ENCODE measurements around the gene CDH4. TPM values are rescaled to one million over a fixed set of nuclear protein-coding genes. Genes with fewer than 3 reads are reported as not detected.

CDH4 gene
- total RNA-seq, 2 experiments from 2014 or later = not detected

GRCh38 chr20:61601853-61602252 lies 349.8 kb downstream of the CDH4 start:
- Histone ChIP-seq H3K27ac (ENCODE audit: low read depth, low read length, poor library complexity, severe bottlenecking) (no peak overlapping the region), H3K4me3 (ENCODE audit: low read depth, low read length, poor library complexity, severe bottlenecking) (no peak overlapping the region), H2AFZ (ENCODE audit: low read length) (no peak overlapping the region), H3K9me3 (ENCODE audit: low read length) (no peaks in the 10 kb centered on the region), H3K9me2 (ENCODE audit: insufficient read depth, low read length) (no peaks in the 10 kb centered on the region), H3K4me1 (ENCODE audit: insufficient read depth, low read length, poor library complexity, severe bottlenecking) (no peaks in the 10 kb centered on the region), H3K36me3 (ENCODE audit: insufficient read depth, low read length) (no peaks in the 10 kb centered on the region), H4K20me1 (ENCODE audit: insufficient read depth, low read length) (no peaks in the 10 kb centered on the region), H3K79me2 (ENCODE audit: insufficient read depth, low read depth, low read length) (no peaks in the 10 kb centered on the region), H3K4me2 (ENCODE audit: low read length) (no peak overlapping the region)
- ChIA-PET CTCF (ENCODE audit: unreplicated experiment) (no interaction called here), POLR2A (no interaction called here)
- intact Hi-C loops (cut with micrococcal nuclease; ENCODE audit: unreplicated experiment) = no loop called here
- TF ChIP-seq CTCF (conservative IDR thresholded peaks at IDR 0.05; ENCODE audit: low read length) (no peak), EZH2phosphoT487 (IDR thresholded peaks at IDR 0.05; ENCODE audit: borderline replicate concordance, low read depth, low read length) (no peak)
- no peak for DNase-seq (ENCODE audit: low spot score)
- BruUV-seq (replicated peaks) = no TSS peak

- BruUV-seq (replicated peaks) = no TSS peak
- TF ChIP-seq EZH2phosphoT487 (IDR thresholded peaks at IDR 0.05; ENCODE audit: borderline replicate concordance, low read depth, low read length) = no peak
- TF ChIP-seq CTCF (conservative IDR thresholded peaks at IDR 0.05; ENCODE audit: low read length) = no peak
- Histone ChIP-seq H3K27ac (ENCODE audit: low read depth, low read length, poor library complexity, severe bottlenecking) (no peak overlapping the region), H3K4me2 (ENCODE audit: low read length) (no peak overlapping the region), H3K9me2 (ENCODE audit: insufficient read depth, low read length) (no peaks in the 10 kb centered on the region), H3K9me3 (ENCODE audit: low read length) (no peaks in the 10 kb centered on the region), H3K79me2 (ENCODE audit: insufficient read depth, low read depth, low read length) (no peaks in the 10 kb centered on the region), H2AFZ (ENCODE audit: low read length) (no peak overlapping the region), H3K36me3 (ENCODE audit: insufficient read depth, low read length) (no peaks in the 10 kb centered on the region), H4K20me1 (ENCODE audit: insufficient read depth, low read length) (no peaks in the 10 kb centered on the region), H3K4me1 (ENCODE audit: insufficient read depth, low read length, poor library complexity, severe bottlenecking) (no peaks in the 10 kb centered on the region), H3K4me3 (ENCODE audit: low read depth, low read length, poor library complexity, severe bottlenecking) (no peak overlapping the region)
- CTCF ChIA-PET (ENCODE audit: unreplicated experiment) = no interaction called here
- intact Hi-C loops (cut with micrococcal nuclease; ENCODE audit: unreplicated experiment) = no loop called here
- POLR2A ChIA-PET = no interaction called here
- no peak for DNase-seq (ENCODE audit: low spot score)
These were observed 351.7 kb downstream of the CDH4 start for GRCh38 chr20:61603715-61604114.

GRCh38 chr20:61604549-61604948 lies 352.5 kb downstream of the CDH4 start:
- no peak for DNase-seq (ENCODE audit: low spot score)
- TF ChIP-seq EZH2phosphoT487 (IDR thresholded peaks at IDR 0.05; ENCODE audit: borderline replicate concordance, low read depth, low read length) (no peak), CTCF (conservative IDR thresholded peaks at IDR 0.05; ENCODE audit: low read length) (no peak)
- intact Hi-C loops (cut with micrococcal nuclease; ENCODE audit: unreplicated experiment) = no loop called here
- Histone ChIP-seq H3K36me3 (ENCODE audit: insufficient read depth, low read length) (no peaks in the 10 kb centered on the region), H2AFZ (ENCODE audit: low read length) (no peak overlapping the region), H3K4me2 (ENCODE audit: low read length) (no peak overlapping the region), H3K79me2 (ENCODE audit: insufficient read depth, low read depth, low read length) (no peaks in the 10 kb centered on the region), H3K27ac (ENCODE audit: low read depth, low read length, poor library complexity, severe bottlenecking) (no peak overlapping the region), H3K9me2 (ENCODE audit: insufficient read depth, low read length) (no peaks in the 10 kb centered on the region), H4K20me1 (ENCODE audit: insufficient read depth, low read length) (no peaks in the 10 kb centered on the region), H3K9me3 (ENCODE audit: low read length) (no peaks in the 10 kb centered on the region), H3K4me1 (ENCODE audit: insufficient read depth, low read length, poor library complexity, severe bottlenecking) (no peaks in the 10 kb centered on the region), H3K4me3 (ENCODE audit: low read depth, low read length, poor library complexity, severe bottlenecking) (no peak overlapping the region)
- ChIA-PET POLR2A (no interaction called here), CTCF (ENCODE audit: unreplicated experiment) (no interaction called here)
- BruUV-seq (replicated peaks) = no TSS peak

Measured in OCI-LY7 (cell line).